Right lobe of liver (tissue), 6 donors: ENCODE data around the gene SF3B4. TPM values are rescaled to one million over a fixed set of nuclear protein-coding genes. Genes with fewer than 3 reads are reported as not detected.

Source experiments
- ATAC-seq, 4 donors: fragments of 200-7000 bp; cut with Tn5 transposase; one replicate each; pipeline ENCODE4 v1.9.1; 2020; ENCODE audit warnings: mild to moderate bottlenecking in 4 of 4, moderate library complexity in 4 of 4
- DNase-seq, 3 donors: peaks; one replicate each; pipeline ENCODE4 v3.0.0-alpha.2; 2020
- H3K27ac ChIP-seq, 3 donors: fragments of 200-600 bp; one replicate each; pipeline ENCODE4 v1.8.0; 2022
- H3K27me3 ChIP-seq, 2 donors: fragments of 200-600 bp; one replicate each; pipeline ENCODE4 v1.8.0; 2022
- H3K36me3 ChIP-seq, 4 donors: fragments of 200-600 bp; sonication (generic) in 1 of 4; one replicate each; pipeline versions ENCODE4 v1.5.1 to v1.8.0; 2017 to 2022; ENCODE audit warnings: control low read depth in 1 of 4
- H3K4me1 ChIP-seq, 4 donors: fragments of 200-600 bp; sonication (generic) in 1 of 4; one replicate each; pipeline versions ENCODE4 v1.5.1 to v1.8.0; 2017 to 2022; ENCODE audit warnings: control low read depth in 1 of 4
- H3K4me3 ChIP-seq, 3 donors: fragments of 200-600 bp; one replicate each; pipeline ENCODE4 v1.8.0; 2022
- H3K9me3 ChIP-seq, 4 donors: fragments of 200-600 bp; sonication (generic) in 1 of 4; one replicate each; pipeline versions ENCODE4 v1.5.1 to v1.8.0; 2017 to 2022; ENCODE audit warnings: control low read depth in 1 of 4
- POLR2A ChIP-seq: fragments of 450-650 bp; IDR thresholded peaks from one replicate; pipeline ENCODE4 v1.6.1; 2017; ENCODE audit warnings: antibody characterized with exemption, mild to moderate bottlenecking
- WGBS: methylation state at CpG from one replicate; pipeline ENCODE4 v1.1.6; 2018; ENCODE audit warnings: low coverage, low lambda C conversion rate; ENCODE audit not compliant: insufficient coverage; ENCODE audit errors: missing lambda C conversion rate; 5-methylcytosine and 5-hydroxymethylcytosine counted together
- intact Hi-C, 2 donors: fragments of 100-400 bp; cut with DNase I; formaldehyde crosslinking; loops; one replicate each; pipeline versions ENCODE4 v1.11.2 to v1.14.1; 2022
- total RNA-seq, 6 experiments: library from RNA; depleted of rRNA in 2 of 6; stranded (reverse); fragments of >200 nt in 2 of 6; fragmentation: NEBNext Ultra II Directional in 3 of 6; extraction: Animal tissue kit (Norgen Biotek cat#: 25700) in 3 of 6; gene quantifications; one replicate each; pipeline versions ENCODE4 v1.1.0 to v1.2.4, GENCODE V29; 2016 to 2023
- TF ChIP-seq, protein P1 (sequence below), 4 donors: fragments of 200-600 bp in 3 of 4; fragments of 450-650 bp in 1 of 4; IDR thresholded peaks; one replicate each; pipeline versions ENCODE4 v1.5.1 to v1.8.0; 2016 to 2022; ENCODE audit warnings: antibody characterized with exemption in 4 of 4, mild to moderate bottlenecking in 2 of 4
- donor health status: DM: no; HTN: yes; CAD: no.
- donor health status: DM: no; HTN: no; CAD: no.
- donor health status: DM: no; HTN: no; CAD: no.
- donor health status: DM: no; HTN: yes; CAD: no.
- donor health status: DM: no; HTN: yes; CAD: no.

Gene SF3B4
- total RNA-seq, 6 experiments from 2014 or later, result 8.2 to 18.5 (median 12.2) TPM

DNA sequence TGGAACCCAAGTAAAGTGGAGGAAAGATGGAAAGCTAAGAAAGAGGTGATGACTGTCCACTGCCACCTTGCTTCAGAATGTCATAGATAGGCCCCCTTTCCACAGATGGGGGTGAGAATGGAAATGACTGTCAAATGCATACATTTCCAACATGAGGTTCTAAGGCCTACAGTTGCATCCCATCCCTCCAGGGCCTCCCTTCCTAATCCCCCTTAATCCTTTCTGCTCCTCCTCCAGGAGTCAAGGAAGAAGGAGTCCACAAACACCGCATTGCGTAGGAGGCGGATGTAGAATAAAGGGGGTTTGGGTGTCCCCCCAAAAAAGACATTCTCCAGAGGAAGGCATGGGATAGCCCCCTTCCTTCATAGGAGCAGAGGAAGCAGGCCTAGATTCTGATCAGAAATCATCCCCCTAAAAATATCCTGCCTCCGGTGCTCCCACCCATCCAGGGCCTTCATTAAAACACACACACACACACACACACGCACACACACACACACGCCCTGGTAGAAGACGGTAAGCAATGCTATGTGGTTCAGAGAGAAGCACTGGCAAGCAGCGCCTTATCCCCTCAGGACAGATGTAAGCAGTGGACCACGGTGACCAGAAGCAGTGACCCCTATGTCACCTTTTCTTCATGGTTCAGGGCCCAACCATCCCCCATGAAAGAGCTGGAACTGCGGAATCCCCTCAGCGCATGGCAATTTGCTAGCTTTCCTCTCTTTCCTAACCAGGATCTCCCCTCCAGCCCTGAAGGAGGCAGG is 12.0 kb downstream of the SF3B4 start:
- peaks cover 0 to 10% (median 0%) of the 10 kb centered on the region in 4 donors for H3K4me1 ChIP-seq
- intact Hi-C loops, result no loop called here
- no peak for TF ChIP-seq POLR2A
- TF ChIP-seq, protein P1, sequence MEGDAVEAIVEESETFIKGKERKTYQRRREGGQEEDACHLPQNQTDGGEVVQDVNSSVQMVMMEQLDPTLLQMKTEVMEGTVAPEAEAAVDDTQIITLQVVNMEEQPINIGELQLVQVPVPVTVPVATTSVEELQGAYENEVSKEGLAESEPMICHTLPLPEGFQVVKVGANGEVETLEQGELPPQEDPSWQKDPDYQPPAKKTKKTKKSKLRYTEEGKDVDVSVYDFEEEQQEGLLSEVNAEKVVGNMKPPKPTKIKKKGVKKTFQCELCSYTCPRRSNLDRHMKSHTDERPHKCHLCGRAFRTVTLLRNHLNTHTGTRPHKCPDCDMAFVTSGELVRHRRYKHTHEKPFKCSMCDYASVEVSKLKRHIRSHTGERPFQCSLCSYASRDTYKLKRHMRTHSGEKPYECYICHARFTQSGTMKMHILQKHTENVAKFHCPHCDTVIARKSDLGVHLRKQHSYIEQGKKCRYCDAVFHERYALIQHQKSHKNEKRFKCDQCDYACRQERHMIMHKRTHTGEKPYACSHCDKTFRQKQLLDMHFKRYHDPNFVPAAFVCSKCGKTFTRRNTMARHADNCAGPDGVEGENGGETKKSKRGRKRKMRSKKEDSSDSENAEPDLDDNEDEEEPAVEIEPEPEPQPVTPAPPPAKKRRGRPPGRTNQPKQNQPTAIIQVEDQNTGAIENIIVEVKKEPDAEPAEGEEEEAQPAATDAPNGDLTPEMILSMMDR (IDR thresholded peaks at IDR 0.05), result no peak
- no peaks in the 10 kb centered on the region for H3K36me3 ChIP-seq
- no peak for DNase-seq
- H3K4me3 ChIP-seq, result no peak overlapping the region
- H3K27ac ChIP-seq, result no peak overlapping the region
- H3K27me3 ChIP-seq, result no peaks in the 10 kb centered on the region
- 89% methylated on average over 4 of the region's 11 CpGs for WGBS
- no peak for ATAC-seq
- H3K9me3 ChIP-seq, result no peaks in the 10 kb centered on the region

- 64% methylated on average over 1 of the region's 1 CpG for WGBS
- no peak for ATAC-seq
- intact Hi-C loops, result no loop called here
- Histone ChIP-seq H3K4me3 (no peak overlapping the region), H3K4me1 (peaks cover 0 to 10% (median 0%) of the 10 kb centered on the region in 4 donors), H3K9me3 (no peaks in the 10 kb centered on the region), H3K27ac (no peak overlapping the region), H3K27me3 (no peaks in the 10 kb centered on the region), H3K36me3 (no peaks in the 10 kb centered on the region)
- DNase-seq, result no peak
- no peak for TF ChIP-seq POLR2A
- TF ChIP-seq, protein P1 (IDR thresholded peaks at IDR 0.05), result no peak
Observed at GRCh38 chr1:149914545-149914944, 13.1 kb downstream of the SF3B4 start.

GRCh38 chr1:149906570-149907075 is 21.0 kb downstream of the SF3B4 start:
- intact Hi-C loops, result no loop called here
- no peak for DNase-seq
- no peak overlapping the region for H3K27ac ChIP-seq
- H3K4me3 ChIP-seq, result no peak overlapping the region
- H3K4me1 ChIP-seq, result no peaks in the 10 kb centered on the region
- TF ChIP-seq, protein P1 (IDR thresholded peaks at IDR 0.05), result no peak
- no peak for TF ChIP-seq POLR2A
- no peaks in the 10 kb centered on the region for H3K9me3 ChIP-seq
- no peaks in the 10 kb centered on the region for H3K27me3 ChIP-seq
- ATAC-seq, result no peak
- H3K36me3 ChIP-seq, result no peaks in the 10 kb centered on the region
- WGBS, result 33% methylated on average over 4 of the region's 10 CpGs

DNA sequence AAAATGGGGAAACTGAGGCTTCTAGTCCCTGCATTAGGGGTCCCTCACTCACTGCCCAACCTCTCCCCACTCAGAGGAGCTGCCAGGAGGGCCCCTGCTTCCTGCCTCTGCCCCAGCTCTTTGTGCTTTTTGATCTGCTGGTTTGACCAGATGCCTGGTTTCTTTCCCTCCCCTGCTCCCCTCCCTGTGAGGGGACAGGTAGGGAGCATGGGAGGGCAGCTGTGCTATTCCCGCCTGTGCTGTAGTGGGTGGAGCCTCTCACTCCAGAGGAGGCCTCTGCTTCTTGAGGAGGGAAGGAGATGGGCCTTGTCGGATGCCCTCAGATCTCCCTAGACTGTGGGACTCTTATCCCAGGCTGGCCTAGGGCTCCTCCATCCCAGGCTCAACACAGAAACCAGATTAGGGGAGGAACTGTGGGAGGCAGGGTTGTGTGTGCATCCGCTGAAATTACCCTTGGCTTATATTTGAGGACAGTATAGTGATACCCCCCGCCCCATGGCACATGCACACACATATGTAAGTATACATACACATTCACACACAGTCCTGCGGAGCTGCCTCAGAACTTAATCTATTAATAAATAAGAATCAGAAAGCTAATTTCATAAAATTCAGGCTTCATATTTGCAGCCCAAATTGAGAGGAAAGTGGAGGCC is 23.6 kb downstream of the SF3B4 start:
- Histone ChIP-seq H3K36me3 (no peaks in the 10 kb centered on the region), H3K27me3 (no peaks in the 10 kb centered on the region), H3K9me3 (no peaks in the 10 kb centered on the region), H3K4me3 (no peak overlapping the region), H3K27ac (no peak overlapping the region), H3K4me1 (peaks cover 0 to 8% (median 0%) of the 10 kb centered on the region in 4 donors)
- DNase-seq (no peak), ATAC-seq (no peak)
- no peak for TF ChIP-seq POLR2A
- TF ChIP-seq, protein P1 (IDR thresholded peaks at IDR 0.05), result no peak
- intact Hi-C loops, result no loop called here
- 79% methylated on average over 3 of the region's 5 CpGs for WGBS
